Measurements from ENCODE around the gene NMNAT1. TPM values are rescaled to one million over a fixed set of nuclear protein-coding genes. Genes with fewer than 3 reads are reported as not detected.
"Not testable (repeated sequence)": the region's sequence is repeated elsewhere in the genome, so short reads cannot be mapped to it uniquely, and the experiment has no call there.

NMNAT1 gene
- total and polyA plus RNA-seq, 8 donors, result 3.1 to 18.8 (median 8.7) TPM

DNA sequence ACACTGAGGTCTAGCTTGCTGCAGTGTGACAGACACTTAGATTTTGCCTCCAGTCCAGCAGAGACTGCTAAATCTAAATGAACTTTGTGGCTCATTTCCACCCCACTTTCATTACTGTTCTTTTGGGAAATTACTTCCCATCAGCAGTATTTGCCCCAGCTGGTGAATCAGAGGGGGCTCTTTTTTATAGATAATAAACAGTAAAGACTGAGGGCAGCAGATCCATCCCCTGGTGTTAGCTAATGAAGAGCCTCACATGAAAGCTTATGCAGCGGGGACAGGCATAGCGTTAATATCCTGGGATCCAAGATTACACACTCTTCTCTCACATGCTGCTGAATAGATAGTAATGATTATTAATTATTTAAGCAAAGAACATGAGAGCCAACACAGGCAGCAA lies 26.8 kb upstream of the NMNAT1 start:
- no peaks in the 10 kb centered on the region for H3K9me3 ChIP-seq
- no peak for DNase-seq
- 86 to 94% (median 89%) methylated on average over 2 of the region's 2 CpGs for WGBS, 5 donors
- intact Hi-C loops (cut with DNase I; ENCODE audit: low total_unique reads), result no loop called here
- H3K36me3 ChIP-seq, result no peaks in the 10 kb centered on the region
- H3K4me1 ChIP-seq, result peaks cover 1 to 4% (median 3%) of the 10 kb centered on the region in 4 donors
- H3K27ac ChIP-seq, result no peak overlapping the region
- H3K27me3 ChIP-seq, result no peaks in the 10 kb centered on the region
- TF ChIP-seq, protein P1, sequence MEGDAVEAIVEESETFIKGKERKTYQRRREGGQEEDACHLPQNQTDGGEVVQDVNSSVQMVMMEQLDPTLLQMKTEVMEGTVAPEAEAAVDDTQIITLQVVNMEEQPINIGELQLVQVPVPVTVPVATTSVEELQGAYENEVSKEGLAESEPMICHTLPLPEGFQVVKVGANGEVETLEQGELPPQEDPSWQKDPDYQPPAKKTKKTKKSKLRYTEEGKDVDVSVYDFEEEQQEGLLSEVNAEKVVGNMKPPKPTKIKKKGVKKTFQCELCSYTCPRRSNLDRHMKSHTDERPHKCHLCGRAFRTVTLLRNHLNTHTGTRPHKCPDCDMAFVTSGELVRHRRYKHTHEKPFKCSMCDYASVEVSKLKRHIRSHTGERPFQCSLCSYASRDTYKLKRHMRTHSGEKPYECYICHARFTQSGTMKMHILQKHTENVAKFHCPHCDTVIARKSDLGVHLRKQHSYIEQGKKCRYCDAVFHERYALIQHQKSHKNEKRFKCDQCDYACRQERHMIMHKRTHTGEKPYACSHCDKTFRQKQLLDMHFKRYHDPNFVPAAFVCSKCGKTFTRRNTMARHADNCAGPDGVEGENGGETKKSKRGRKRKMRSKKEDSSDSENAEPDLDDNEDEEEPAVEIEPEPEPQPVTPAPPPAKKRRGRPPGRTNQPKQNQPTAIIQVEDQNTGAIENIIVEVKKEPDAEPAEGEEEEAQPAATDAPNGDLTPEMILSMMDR (IDR thresholded peaks at IDR 0.05), result no peak
- TF ChIP-seq POLR2AphosphoS5 (IDR thresholded peaks at IDR 0.05) (no peak), EP300 (IDR thresholded peaks at IDR 0.05) (no peak), POLR2A (IDR thresholded peaks at IDR 0.05) (no peak)
- H3K4me3 ChIP-seq, result no peak overlapping the region

DNA sequence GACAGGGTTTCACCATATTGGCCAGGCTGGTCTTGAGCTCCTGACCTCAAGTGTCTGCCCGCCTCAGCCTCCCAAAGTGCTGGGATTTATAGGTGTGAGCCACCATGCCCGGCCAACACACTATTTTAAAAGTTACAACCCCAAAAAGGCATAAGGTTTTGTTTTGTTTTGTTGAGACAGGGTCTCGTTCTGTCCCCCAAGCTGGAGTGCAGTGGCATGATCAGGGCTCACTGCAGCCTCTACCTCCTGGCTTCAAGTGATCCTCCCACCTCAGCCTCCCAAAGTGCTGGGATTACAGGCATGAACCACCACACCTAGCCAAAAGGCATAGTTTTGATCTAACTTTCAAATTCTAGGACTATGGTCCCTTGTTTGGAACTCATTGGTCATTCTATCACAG lies 25.8 kb upstream of the NMNAT1 start:
- H3K36me3 ChIP-seq; intact Hi-C loops (cut with DNase I; ENCODE audit: low total_unique reads); H3K9me3 ChIP-seq; H3K27me3 ChIP-seq; H3K4me1 ChIP-seq; H3K4me3 ChIP-seq; H3K27ac ChIP-seq; DNase-seq: not testable (repeated sequence)
- 79 to 94% (median 86%) methylated on average over 3 of the region's 3 CpGs for WGBS, 5 donors

DNA sequence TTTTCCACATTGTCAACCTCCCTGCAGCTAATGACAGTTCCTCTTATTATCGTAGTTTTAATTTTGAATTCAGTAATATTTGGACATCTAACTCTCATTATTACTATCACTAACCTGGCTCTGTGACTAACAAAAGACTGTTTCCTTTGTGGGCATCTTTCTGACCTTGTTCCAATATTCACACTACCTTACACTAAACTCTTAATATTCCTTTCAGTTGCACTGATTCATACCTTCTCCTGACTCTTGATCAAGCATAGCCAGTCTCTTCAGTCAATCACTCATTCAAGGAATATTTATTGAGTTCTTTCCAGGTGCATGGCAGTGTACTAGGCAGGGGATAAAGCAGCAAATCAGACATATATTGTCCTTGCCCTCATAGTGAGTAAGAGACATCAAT lies 25.4 kb upstream of the NMNAT1 start:
- Histone ChIP-seq H3K9me3 (no peaks in the 10 kb centered on the region), H3K4me1 (no peaks in the 10 kb centered on the region), H3K4me3 (no peak overlapping the region), H3K36me3 (no peaks in the 10 kb centered on the region), H3K27ac (no peak overlapping the region), H3K27me3 (no peaks in the 10 kb centered on the region)
- intact Hi-C loops (cut with DNase I; ENCODE audit: low total_unique reads), result no loop called here
- 67 to 92% (median 79%) methylated on average over 1 of the region's 1 CpG for WGBS, 5 donors
- DNase-seq, result no peak
- TF ChIP-seq EP300 (IDR thresholded peaks at IDR 0.05) (no peak), POLR2AphosphoS5 (IDR thresholded peaks at IDR 0.05) (no peak), POLR2A (IDR thresholded peaks at IDR 0.05) (no peak)
- TF ChIP-seq, protein P1 (IDR thresholded peaks at IDR 0.05), result no peak

DNA sequence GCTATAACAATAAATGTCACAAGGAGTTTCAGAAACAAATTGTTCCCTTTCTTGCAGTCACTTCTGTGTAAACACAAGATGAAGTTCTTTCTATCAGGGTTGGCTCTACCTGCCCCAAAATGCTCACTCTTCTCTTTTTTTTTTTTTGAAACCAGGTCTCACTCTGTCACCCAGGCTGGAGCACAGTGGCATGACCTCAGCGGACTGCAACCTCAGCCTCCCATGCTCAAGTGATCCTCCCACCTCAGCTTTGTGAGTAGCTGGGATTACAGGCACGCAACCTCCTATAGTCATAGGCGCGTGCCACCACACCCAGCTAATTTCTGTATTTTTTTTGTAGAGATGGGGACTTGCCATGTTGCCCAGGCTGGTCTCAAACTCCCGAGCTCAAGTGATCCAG lies 22.7 kb upstream of the NMNAT1 start:
- TF ChIP-seq EP300 (IDR thresholded peaks at IDR 0.05), result no peak
- TF ChIP-seq, protein P1 (IDR thresholded peaks at IDR 0.05), result no peak
- TF ChIP-seq POLR2AphosphoS5 (IDR thresholded peaks at IDR 0.05), result no peak
- TF ChIP-seq POLR2A (IDR thresholded peaks at IDR 0.05), result no peak
- 82 to 94% (median 92%) methylated on average over 5 of the region's 5 CpGs for WGBS, 5 donors
- no peak for DNase-seq

DNA sequence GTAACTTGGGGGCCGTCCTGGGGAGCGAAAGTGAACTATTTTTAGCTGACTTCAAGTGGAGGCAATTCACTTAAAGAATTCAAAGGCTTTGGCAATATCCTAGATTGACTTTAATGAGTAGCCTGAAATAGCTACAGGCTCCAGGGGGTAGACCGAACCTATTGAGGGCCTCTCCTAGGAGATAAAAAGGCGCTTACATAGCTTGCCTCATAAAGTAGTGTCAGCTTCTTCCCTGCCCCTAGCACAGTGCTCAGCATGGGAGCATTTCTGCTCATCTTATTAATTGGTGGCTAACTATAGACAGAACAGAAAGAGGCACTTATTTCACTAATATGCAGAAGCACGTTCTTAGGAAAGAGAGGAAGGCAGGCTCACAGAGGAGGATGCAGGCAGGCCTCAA lies 20.9 kb upstream of the NMNAT1 start:
- TF ChIP-seq POLR2A (IDR thresholded peaks at IDR 0.05), result no peak
- TF ChIP-seq, protein P1 (IDR thresholded peaks at IDR 0.05), result no peak
- TF ChIP-seq EP300 (IDR thresholded peaks at IDR 0.05), result no peak
- TF ChIP-seq POLR2AphosphoS5 (IDR thresholded peaks at IDR 0.05), result no peak
- DNase-seq, result no peak
- no peaks in the 10 kb centered on the region for H3K27me3 ChIP-seq
- no peaks in the 10 kb centered on the region for H3K4me1 ChIP-seq
- H3K9me3 ChIP-seq, result no peaks in the 10 kb centered on the region
- H3K36me3 ChIP-seq, result peaks cover 0 to 13% (median 0%) of the 10 kb centered on the region in 4 donors
- no peak overlapping the region for H3K27ac ChIP-seq
- no peak overlapping the region for H3K4me3 ChIP-seq
- intact Hi-C loops (cut with DNase I; ENCODE audit: low total_unique reads), result no loop called here
- WGBS, 5 donors, result 82 to 86% (median 84%) methylated on average over 5 of the region's 5 CpGs

More for the DNA sequence above, 22.7 kb upstream of the NMNAT1 start:
- Histone ChIP-seq H3K9me3 (no peaks in the 10 kb centered on the region), H3K27ac (no peak overlapping the region), H3K4me3 (no peak overlapping the region), H3K27me3 (no peaks in the 10 kb centered on the region), H3K4me1 (no peaks in the 10 kb centered on the region), H3K36me3 (peaks cover 0 to 3% (median 0%) of the 10 kb centered on the region in 4 donors)
- intact Hi-C loops (cut with DNase I; ENCODE audit: low total_unique reads), result no loop called here
